ENCODE data around the gene IL1RAP.

IL1RAP gene

GRCh38 chr3:190680691-190681090 lies 166.8 kb downstream of the IL1RAP start:
- DNase-seq, result no peak

- DNase-seq, result no peak
Observed at GRCh38 chr3:190684776-190685175, 170.9 kb downstream of the IL1RAP start.

DNA sequence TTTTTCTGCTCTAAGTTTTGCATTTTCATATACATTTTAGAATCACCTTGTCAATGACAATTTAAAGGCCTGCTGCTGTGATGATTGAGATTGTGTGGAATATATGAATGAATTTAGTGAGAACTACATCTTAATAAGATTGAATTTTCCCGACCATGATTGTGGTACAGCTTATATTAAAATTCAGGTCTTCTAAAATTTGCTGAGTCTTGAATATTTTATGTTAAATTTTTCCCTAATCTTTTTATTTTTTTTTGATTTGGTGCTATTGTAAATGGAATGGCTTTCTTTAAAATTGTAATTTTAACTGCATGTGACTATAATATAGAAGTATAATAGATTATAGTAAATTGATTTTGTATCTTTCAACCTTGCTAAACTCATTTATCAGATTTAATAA lies 172.1 kb downstream of the IL1RAP start:
- no peak for DNase-seq

- no peak for DNase-seq
Observed at GRCh38 chr3:190690246-190690645, 176.4 kb downstream of the IL1RAP start.

DNA sequence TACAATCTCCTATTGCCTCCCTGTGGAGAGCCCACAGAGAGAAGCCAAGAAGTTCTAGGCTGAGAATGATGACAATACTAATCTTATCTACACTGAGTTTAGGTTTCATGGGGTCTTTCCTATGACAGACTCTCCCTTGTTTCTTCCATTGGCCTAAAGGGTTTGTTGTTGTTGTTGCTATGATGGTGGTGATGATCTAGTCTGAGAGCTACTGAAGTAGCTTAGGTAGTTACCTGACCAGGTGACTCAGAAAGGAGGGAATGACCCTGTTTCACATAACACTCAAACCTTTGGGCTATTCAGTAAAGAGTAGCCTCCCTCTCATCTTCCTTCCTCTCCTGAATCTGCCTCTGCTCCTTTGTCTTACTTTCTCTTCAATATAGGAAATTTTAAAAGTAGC lies 178.4 kb downstream of the IL1RAP start:
- DNase-seq, result no peak

DNA sequence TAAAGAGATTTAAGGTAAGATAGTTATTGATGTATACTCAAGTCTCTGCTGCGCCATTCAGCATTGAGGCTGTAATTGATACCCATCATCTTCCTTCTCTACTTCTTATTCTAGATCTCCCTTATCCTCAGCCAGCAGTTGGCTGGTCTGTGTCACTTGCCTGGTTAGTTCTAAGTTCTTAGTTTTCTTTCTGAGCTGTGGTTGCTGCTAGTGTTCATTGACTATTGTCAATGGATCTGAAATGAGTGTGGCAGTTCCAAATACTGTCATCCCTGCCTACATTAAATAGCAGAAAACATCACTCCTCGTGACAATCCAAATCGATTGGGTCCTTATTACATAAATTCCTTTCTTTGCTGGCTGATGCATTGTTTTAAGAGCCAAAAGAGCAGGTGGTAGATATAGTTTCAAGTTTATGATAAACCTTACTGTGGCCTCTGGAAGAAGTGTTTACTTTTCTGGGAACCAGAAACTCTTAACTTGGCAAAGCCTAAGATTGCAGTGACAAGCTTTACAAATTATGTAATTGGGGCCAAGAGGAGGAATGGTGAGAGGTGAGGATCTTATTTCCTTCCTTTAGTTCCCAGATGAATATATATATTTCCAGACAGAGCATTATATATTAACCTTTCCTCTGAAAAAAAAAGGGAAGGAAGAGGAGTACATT lies 180.6 kb downstream of the IL1RAP start:
- no peak for DNase-seq

DNA sequence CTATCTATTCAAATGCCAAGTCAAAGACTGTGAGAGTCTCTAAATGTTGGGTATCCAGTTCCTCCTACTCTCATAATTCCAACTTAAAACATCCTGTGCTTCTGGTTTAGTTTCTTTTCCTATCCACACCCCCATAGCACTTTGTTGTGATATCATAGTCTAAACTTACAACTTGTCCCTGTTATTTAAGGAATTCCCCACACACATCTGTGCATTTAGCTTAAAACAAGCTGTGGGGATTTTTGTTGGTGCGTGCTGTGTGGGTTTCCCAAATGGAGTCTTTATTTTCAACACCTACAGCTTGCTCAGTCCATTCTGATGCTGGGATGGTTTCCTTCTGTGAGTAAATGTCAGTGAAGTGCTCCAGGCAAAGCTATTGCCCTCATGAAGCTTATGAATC lies 181.3 kb downstream of the IL1RAP start:
- no peak for DNase-seq

- DNase-seq, result no peak
Observed at GRCh38 chr3:190695994-190696393, 182.1 kb downstream of the IL1RAP start.

GRCh38 chr3:190696777-190697501 lies 183.1 kb downstream of the IL1RAP start:
- no peak for DNase-seq

- DNase-seq, result no peak
Observed at GRCh38 chr3:190697502-190697830, 183.6 kb downstream of the IL1RAP start.

- DNase-seq, result no peak
Observed at GRCh38 chr3:190697901-190698300, 184.0 kb downstream of the IL1RAP start.

DNA sequence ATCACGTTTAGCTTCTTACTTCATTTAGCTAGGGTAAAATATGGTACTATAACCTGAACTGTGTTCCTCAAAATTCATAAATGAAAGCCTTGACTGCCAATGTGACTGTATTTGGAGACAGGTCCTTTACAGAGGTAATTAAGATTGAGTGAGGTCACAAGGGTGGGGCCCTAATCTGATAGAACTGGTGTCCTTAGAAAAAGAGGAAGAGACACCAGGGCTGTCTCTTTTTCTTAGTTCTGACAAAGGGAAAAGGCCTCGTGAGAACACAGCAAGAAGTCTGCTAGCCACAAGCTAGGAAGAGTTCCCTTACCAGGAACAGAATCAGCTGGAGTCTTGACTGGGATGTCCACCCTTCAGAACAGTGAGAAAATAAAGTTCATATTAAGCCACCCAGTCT lies 185.9 kb downstream of the IL1RAP start:
- DNase-seq, result no peak

DNA sequence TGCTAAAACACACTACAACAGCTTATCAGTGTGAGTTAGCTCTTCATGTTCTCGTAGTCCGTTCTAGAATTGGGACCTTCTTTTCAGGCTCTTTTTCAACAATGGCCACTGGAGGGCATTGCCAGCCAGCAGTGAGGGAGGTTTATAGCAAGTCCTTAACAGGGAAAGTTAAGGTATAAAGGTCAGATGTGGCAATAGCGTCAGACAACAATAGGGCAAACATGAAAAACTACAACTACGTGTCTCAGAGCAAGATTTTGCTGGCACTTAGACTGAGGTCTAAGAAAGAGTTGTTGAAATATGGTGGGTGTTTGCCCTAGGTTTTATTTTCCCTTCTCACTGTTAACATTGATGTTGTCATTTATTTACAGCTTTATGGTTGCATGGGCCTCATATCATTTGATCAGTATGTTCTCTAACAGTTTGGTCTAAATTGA lies 187.2 kb downstream of the IL1RAP start:
- DNase-seq, result no peak

- DNase-seq, result no peak
Observed at GRCh38 chr3:190706582-190706981, 192.7 kb downstream of the IL1RAP start.

All from stimulated activated naive CD4-positive, alpha-beta T cell (primary cell).